Endodermal cell (in vitro differentiated cells): Measurements from ENCODE around the gene CASP8. TPM values are rescaled to one million over a fixed set of nuclear protein-coding genes. Genes with fewer than 3 reads are reported as not detected.

Experiments
- DNase-seq: peaks from one replicate; pipeline ENCODE4 v3.0.0-alpha.2; 2017
- H3K27ac ChIP-seq: 2 replicates; pipeline ENCODE4 v1.5.1; 2013; ENCODE audit warnings: mild to moderate bottlenecking, low read depth, low read length, moderate library complexity
- H3K27me3 ChIP-seq: 2 replicates; pipeline ENCODE4 v1.6.1; 2013; ENCODE audit warnings: mild to moderate bottlenecking, low read length, moderate library complexity; ENCODE audit not compliant: insufficient read depth, control insufficient read depth, poor library complexity, severe bottlenecking
- H3K36me3 ChIP-seq: 2 replicates; pipeline ENCODE4 v1.7.0; 2013; ENCODE audit warnings: mild to moderate bottlenecking, low read length, moderate library complexity; ENCODE audit not compliant: control insufficient read depth, insufficient read depth
- H3K4me1 ChIP-seq: one replicate; pipeline ENCODE4 v1.7.0; 2013; ENCODE audit warnings: low read length; ENCODE audit not compliant: control insufficient read depth, insufficient read depth
- H3K4me3 ChIP-seq: 2 replicates; pipeline ENCODE4 v1.5.1; 2013; ENCODE audit warnings: mild to moderate bottlenecking, low read length, moderate library complexity
- H3K9ac ChIP-seq: 2 replicates; pipeline ENCODE4 v1.6.1; 2013; ENCODE audit warnings: mild to moderate bottlenecking, low read length, moderate library complexity; ENCODE audit not compliant: poor library complexity, severe bottlenecking; ENCODE audit errors: extremely low read depth
- H3K9me3 ChIP-seq: 2 replicates; pipeline ENCODE4 v1.6.1; 2013; ENCODE audit warnings: mild to moderate bottlenecking, low read length, moderate library complexity; ENCODE audit not compliant: control insufficient read depth
- H3K27ac Mint-ChIP-seq: 2 replicates; pipeline ENCODE4 v1.8.0; 2020; ENCODE audit warnings: mixed read lengths
- H3K27me3 Mint-ChIP-seq: 2 replicates; pipeline ENCODE4 v1.8.0; 2021; ENCODE audit warnings: mild to moderate bottlenecking, mixed read lengths; ENCODE audit not compliant: insufficient read depth
- H3K36me3 Mint-ChIP-seq: 2 replicates; pipeline ENCODE4 v1.8.0; 2020; ENCODE audit warnings: low read depth, mixed read lengths
- H3K4me1 Mint-ChIP-seq: 2 replicates; pipeline ENCODE4 v1.8.0; 2020; ENCODE audit warnings: mixed read lengths
- H3K4me3 Mint-ChIP-seq: 2 replicates; pipeline ENCODE4 v1.8.0; 2020; ENCODE audit warnings: mild to moderate bottlenecking, moderate library complexity, mixed read lengths
- H3K9me3 Mint-ChIP-seq: 2 replicates; pipeline ENCODE4 v1.8.0; 2020; ENCODE audit warnings: mild to moderate bottlenecking, mixed read lengths
- CTCF ChIP-seq: fragments of 200-600 bp; sonication (generic); conservative IDR thresholded peaks from 2 replicates; pipeline ENCODE4 v1.5.0; 2021; ENCODE audit warnings: antibody characterized with exemption, mild to moderate bottlenecking
- WGBS, 2 experiments: methylation state at CpG; one replicate each; pipeline versions ENCODE4 v1.1.5 to v1.1.7; 2013; ENCODE audit warnings: missing lambda C conversion rate in 2 of 2, mixed read lengths in 1 of 2; ENCODE audit not compliant: insufficient coverage in 1 of 2, insufficient read length in 1 of 2; 5-methylcytosine and 5-hydroxymethylcytosine counted together
- total RNA-seq, 2 donors: library from RNA; stranded (reverse); fragmentation: NEBNext Ultra II Directional in 1 of 2; extraction: Animal tissue kit (Norgen Biotek cat#: 25700) in 1 of 2; gene quantifications; 2 replicates in 1 of 2; 3 replicates in 1 of 2; pipeline ENCODE4 v1.2.1, GENCODE V29; 2021

The CASP8 gene
- total RNA-seq, 2 donors from 2014 or later: 5.4 to 9.0 TPM

- no peak overlapping the region for H3K9ac ChIP-seq
Measured at GRCh38 chr2:201223089-201224073, 37.0 kb upstream of the CASP8 start.

GRCh38 chr2:201228271-201228911 lies 31.9 kb upstream of the CASP8 start:
- Mint-ChIP-seq H3K4me3 (no peak overlapping the region), H3K36me3 (no peaks in the 10 kb centered on the region), H3K9me3 (no peaks in the 10 kb centered on the region), H3K27me3 (peaks cover 3% of the 10 kb centered on the region), H3K27ac (no peak overlapping the region), H3K4me1 (peaks cover 3% of the 10 kb centered on the region)
- TF ChIP-seq CTCF: no peak
- H3K9me3 ChIP-seq: no peaks in the 10 kb centered on the region
- WGBS, 2 experiments: 83 to 86% methylated on average over 1 to 3 of the region's 3 CpGs
- no peak overlapping the region for H3K9ac ChIP-seq
- DNase-seq: peak; percentile 12
- H3K27me3 ChIP-seq: no peaks in the 10 kb centered on the region
- H3K4me3 ChIP-seq: no peak overlapping the region
- H3K4me1 ChIP-seq: no peaks in the 10 kb centered on the region
- no peaks in the 10 kb centered on the region for H3K36me3 ChIP-seq
- H3K27ac ChIP-seq: no peak overlapping the region

More at GRCh38 chr2:201223089-201224073, 37.0 kb upstream of the CASP8 start:
- no peaks in the 10 kb centered on the region for H3K36me3 ChIP-seq
- H3K4me3 Mint-ChIP-seq: no peak overlapping the region
- no peak for TF ChIP-seq CTCF
- H3K27ac ChIP-seq: no peak overlapping the region
- no peak overlapping the region for H3K27ac Mint-ChIP-seq
- H3K27me3 Mint-ChIP-seq: no peaks in the 10 kb centered on the region
- H3K36me3 Mint-ChIP-seq: peaks cover 7% of the 10 kb centered on the region
- 93 to 100% methylated on average over 2 to 8 of the region's 8 CpGs for WGBS, 2 experiments
- H3K9me3 ChIP-seq: no peaks in the 10 kb centered on the region
- no peak overlapping the region for H3K4me3 ChIP-seq
- peaks cover 22% of the 10 kb centered on the region for H3K4me1 Mint-ChIP-seq
- DNase-seq: no peak
- peaks cover 12% of the 10 kb centered on the region for H3K9me3 Mint-ChIP-seq
- no peaks in the 10 kb centered on the region for H3K4me1 ChIP-seq
- H3K27me3 ChIP-seq: no peaks in the 10 kb centered on the region

GRCh38 chr2:201228912-201229290 lies 31.4 kb upstream of the CASP8 start:
- Mint-ChIP-seq H3K4me3 (no peak overlapping the region), H3K27ac (no peak overlapping the region), H3K9me3 (no peaks in the 10 kb centered on the region), H3K4me1 (peaks cover 6% of the 10 kb centered on the region), H3K36me3 (no peaks in the 10 kb centered on the region), H3K27me3 (peaks cover 3% of the 10 kb centered on the region)
- Histone ChIP-seq H3K27me3 (no peaks in the 10 kb centered on the region), H3K36me3 (no peaks in the 10 kb centered on the region), H3K9ac (no peak overlapping the region), H3K4me1 (no peaks in the 10 kb centered on the region), H3K27ac (no peak overlapping the region), H3K4me3 (no peak overlapping the region), H3K9me3 (no peaks in the 10 kb centered on the region)
- TF ChIP-seq CTCF: no peak
- WGBS, 2 experiments: 91% methylated on average over 10 to 12 of the region's 12 CpGs
- no peak for DNase-seq
